ENCODE measurements around the gene GOLGA6D. TPM values are rescaled to one million over a fixed set of nuclear protein-coding genes. Genes with fewer than 3 reads are reported as not detected.
"Not testable (repeated sequence)": the region's sequence is repeated elsewhere in the genome, so short reads cannot be mapped to it uniquely, and the experiment has no call there.

The GOLGA6D gene
- total and polyA plus RNA-seq, 2 of the 8 experiments (the other 6 are each of a cell fraction or from before 2014, with no cell fraction given) = 0.27 to 0.69 TPM

GRCh38 chr15:75332093-75332492 lies 49.5 kb downstream of the GOLGA6D start:
- H4K91ac ChIP-seq (replicated peaks; ENCODE audit: insufficient read length, low read length); H2AK5ac ChIP-seq (ENCODE audit: low read depth, low read length); H3K4ac ChIP-seq (replicated peaks; ENCODE audit: insufficient read length, low read depth, low read length); H2BK12ac ChIP-seq (ENCODE audit: low read depth, low read length); H3K14ac ChIP-seq (ENCODE audit: insufficient read length); H3K79me2 ChIP-seq (ENCODE audit: control insufficient read depth in 1 of 2, insufficient read depth in 2 of 2, low read length in 2 of 2); H4K8ac ChIP-seq (ENCODE audit: extremely low read depth, insufficient read depth, low read length); H3K9ac ChIP-seq (replicated peaks in 1 of 4; ENCODE audit: extremely low read depth in 1 of 4, low read depth in 3 of 4, low read length in 3 of 4); DNase-seq (ENCODE audit: low read depth in 1 of 2, low spot score in 2 of 2); H3K56ac ChIP-seq (replicated peaks; ENCODE audit: insufficient read length, low read depth, low read length); H2BK15ac ChIP-seq (ENCODE audit: low read length); H3K18ac ChIP-seq (ENCODE audit: extremely low read depth, low read length); H3K4me3 ChIP-seq (ENCODE audit: extremely low read depth in 1 of 4, insufficient read depth in 2 of 4, low read depth in 3 of 4, low read length in 4 of 4); H3K36me3 ChIP-seq (ENCODE audit: control insufficient read depth in 2 of 4, insufficient read depth in 4 of 4, low read length in 3 of 4); H4K20me1 ChIP-seq (replicated peaks in 1 of 2; ENCODE audit: control insufficient read depth in 1 of 2, insufficient read depth in 2 of 2, low read length in 2 of 2); H3K27me3 ChIP-seq (replicated peaks in 1 of 4; ENCODE audit: control insufficient read depth in 3 of 4, extremely low read depth in 1 of 4, insufficient read depth in 3 of 4, low read length in 3 of 4); H3K27ac ChIP-seq (ENCODE audit: low read depth, low read length); H3K4me1 ChIP-seq (replicated peaks in 1 of 4; ENCODE audit: control insufficient read depth in 3 of 4, insufficient read depth in 4 of 4, low read length in 3 of 4); H2AFZ ChIP-seq (ENCODE audit: low read length); H3K23me2 ChIP-seq (ENCODE audit: low read depth, low read length); H3K4me2 ChIP-seq (ENCODE audit: insufficient read depth in 1 of 2, low read depth in 2 of 2, low read length in 2 of 2); H3K23ac ChIP-seq (ENCODE audit: insufficient read length); H4K5ac ChIP-seq (ENCODE audit: insufficient read length, low read depth, low read length); FAIRE-seq; H2BK120ac ChIP-seq (replicated peaks; ENCODE audit: low read depth, low read length); H3K9me3 ChIP-seq (ENCODE audit: insufficient read depth in 2 of 2, low read depth in 1 of 2, low read length in 1 of 2); H2BK20ac ChIP-seq (ENCODE audit: low read length); CTCF ChIA-PET (ENCODE audit: partially characterized antibody); H2BK5ac ChIP-seq (ENCODE audit: low read depth, low read length); H3K79me1 ChIP-seq (ENCODE audit: low read depth, low read length): not testable (repeated sequence)
- POLR2A ChIA-PET (ENCODE audit: partially characterized antibody) = interaction anchor here (0.6 kb wide), 1 partner anchor 27 kb away, joined by 3 read pairs; no protein-coding TSS in a partner anchor
- WGBS, 2 experiments (ENCODE audit: extremely low coverage in 1 of 2, insufficient coverage in 1 of 2, insufficient read length in 1 of 2, insufficient replicate concordance in 2 of 2, low coverage in 1 of 2, low lambda C conversion rate in 2 of 2, missing lambda C conversion rate in 1 of 2) = 81% methylated on average over 7 of the region's 7 CpGs; no CpG with 5 or more reads in 1 of the 2 experiments

Measured in H1 (cell line).